ENCODE results near the gene ING3.

ING3 gene

DNA sequence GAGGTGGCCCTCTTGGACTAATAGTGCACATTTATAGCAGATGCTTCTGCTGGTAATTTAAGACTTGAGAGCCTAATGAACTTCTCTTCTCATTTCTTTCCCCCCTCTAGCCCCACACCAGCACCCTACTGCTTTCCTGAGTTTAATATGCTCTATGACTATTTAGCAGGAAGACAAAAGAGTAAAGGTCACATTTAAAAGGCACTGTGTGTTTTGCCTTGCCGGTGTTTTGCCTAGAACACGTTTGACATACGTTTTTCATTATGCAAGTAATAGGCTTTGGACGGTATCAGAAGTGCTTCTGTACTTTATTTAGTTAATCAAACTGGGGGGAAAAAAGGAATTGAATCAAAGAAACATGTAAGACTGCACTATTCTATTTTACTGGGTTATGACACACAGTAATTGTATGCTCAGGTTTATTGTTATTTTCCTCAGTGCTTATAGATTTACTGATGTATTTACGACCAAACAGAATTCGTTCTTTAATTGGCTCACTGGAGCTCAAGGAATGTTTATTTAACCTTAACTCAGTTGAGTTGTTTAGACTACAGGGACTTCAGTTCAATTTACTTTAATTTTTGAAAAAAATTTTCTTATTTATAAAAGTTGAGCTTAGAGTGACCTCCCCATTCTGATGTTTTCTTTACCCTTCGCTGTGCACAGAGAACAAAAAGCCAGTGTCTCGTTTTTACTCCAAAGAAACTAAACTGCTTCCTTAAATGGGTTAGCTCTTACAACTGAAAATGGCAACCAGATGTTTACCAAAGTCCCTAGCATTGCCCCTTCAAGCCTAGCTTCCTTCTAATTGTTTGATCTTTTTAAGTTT is 73.3 kb downstream of the ING3 start:
- DNase-seq (ENCODE audit: low read depth in 1 of 2, low spot score in 1 of 2): no peak

GRCh38 chr7:121024611-121025010 is 74.0 kb downstream of the ING3 start:
- DNase-seq (ENCODE audit: low read depth in 1 of 2, low spot score in 1 of 2): no peak

DNA sequence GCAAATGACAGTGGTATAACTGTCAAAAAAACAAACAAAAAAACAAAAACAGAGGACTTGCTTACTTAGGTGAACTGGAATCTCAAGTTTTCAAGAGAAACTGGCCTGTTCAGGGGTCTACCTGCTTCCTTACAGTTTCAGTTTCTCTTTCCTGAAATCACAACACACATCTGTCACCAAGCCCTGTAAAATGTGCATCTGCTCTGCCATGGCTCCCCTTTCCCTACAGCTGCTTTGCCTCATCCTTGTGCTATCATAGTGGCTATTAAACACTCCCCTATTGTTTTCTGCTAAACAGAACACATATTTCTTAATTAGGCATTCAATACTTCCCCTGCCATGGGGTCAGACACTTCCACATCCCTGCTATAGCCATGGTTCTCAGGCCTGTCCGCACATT is 75.6 kb downstream of the ING3 start:
- DNase-seq (ENCODE audit: low read depth in 1 of 2, low spot score in 1 of 2): no peak

DNA sequence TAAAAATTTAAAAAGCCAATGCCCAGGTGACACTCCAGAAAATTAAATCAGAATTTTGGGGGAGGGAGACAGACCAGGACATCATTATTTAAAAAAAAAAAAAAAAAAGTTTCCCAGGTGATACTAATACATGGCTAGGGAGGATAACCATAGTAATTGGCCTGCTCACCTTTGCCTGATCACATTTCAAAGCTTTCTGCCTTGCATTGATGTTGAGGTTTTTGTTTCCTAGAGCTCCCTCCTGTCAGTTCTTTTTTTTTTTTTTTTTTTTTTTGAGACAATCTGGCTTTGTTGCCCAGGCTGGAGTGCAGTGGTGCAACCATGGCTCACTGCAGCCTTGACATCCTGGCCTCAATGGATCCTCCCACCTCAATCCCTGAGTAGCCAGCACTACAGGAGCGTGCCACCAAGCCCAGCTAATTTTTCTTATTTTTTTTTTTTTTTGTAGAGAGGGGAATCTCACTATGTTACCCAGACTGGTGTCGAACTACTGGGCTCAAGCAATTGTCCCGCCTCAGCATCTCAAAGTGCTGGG is 76.1 kb downstream of the ING3 start:
- DNase-seq (ENCODE audit: low read depth in 1 of 2, low spot score in 1 of 2): no peak

Data from activated T-helper 1 cell treated with anti-CD3 and anti-CD28 coated beads, Interleukin-2, amount 50 U/mL, for 16 hours (primary cell).